Heart right ventricle (tissue), 16 donors: ENCODE data around the gene EZH1. TPM values are rescaled to one million over a fixed set of nuclear protein-coding genes. Genes with fewer than 3 reads are reported as not detected.

Experiments
- ATAC-seq, 8 donors: fragments of 200-7000 bp; cut with Tn5 transposase; one replicate each; pipeline ENCODE4 v1.9.1; 2020; ENCODE audit warnings: mild to moderate bottlenecking in 8 of 8, moderate library complexity in 8 of 8, moderate number of reproducible peaks in 1 of 8
- DNase-seq, 2 donors: peaks; one replicate each; pipeline ENCODE4 v3.0.0-alpha.2; 2020
- H3K27ac ChIP-seq, 10 donors: fragments of 200-600 bp; sonication (generic) in 2 of 10; one replicate each; pipeline versions ENCODE4 v1.5.0 to v1.8.0; 2020 to 2022; ENCODE audit warnings: mild to moderate bottlenecking in 3 of 10
- H3K27me3 ChIP-seq, 7 donors: fragments of 200-600 bp; one replicate each; pipeline ENCODE4 v1.8.0; 2021 to 2022; ENCODE audit warnings: mild to moderate bottlenecking in 2 of 7
- H3K36me3 ChIP-seq, 9 donors: fragments of 200-600 bp; sonication (generic) in 1 of 9; one replicate each; pipeline versions ENCODE4 v1.5.0 to v1.8.0; 2020 to 2022; ENCODE audit warnings: mild to moderate bottlenecking in 2 of 9
- H3K4me1 ChIP-seq, 9 donors: fragments of 200-600 bp; sonication (generic) in 1 of 9; one replicate each; pipeline versions ENCODE4 v1.5.0 to v1.8.0; 2020 to 2022; ENCODE audit warnings: mild to moderate bottlenecking in 4 of 9
- H3K4me3 ChIP-seq, 10 donors: fragments of 200-600 bp; sonication (generic) in 2 of 10; one replicate each; pipeline versions ENCODE4 v1.5.0 to v1.8.0; 2020 to 2022; ENCODE audit warnings: mild to moderate bottlenecking in 7 of 10, moderate library complexity in 2 of 10
- H3K9me3 ChIP-seq, 11 donors: fragments of 200-600 bp in 10 of 11; sonication (generic) in 2 of 11; one replicate each; pipeline versions ENCODE4 v1.5.0 to v1.8.0; 2013 to 2022; ENCODE audit warnings: mild to moderate bottlenecking in 2 of 11, control low read depth in 1 of 11, moderate library complexity in 1 of 11
- CTCF ChIP-seq, 9 donors: fragments of 200-600 bp; sonication (generic) in 2 of 9; IDR thresholded peaks; one replicate each; pipeline versions ENCODE4 v1.5.0 to v1.8.0; 2021 to 2022; ENCODE audit warnings: antibody characterized with exemption in 9 of 9, mild to moderate bottlenecking in 5 of 9, moderate library complexity in 1 of 9
- WGBS, 2 donors: extraction: QIAGEN DNeasy Blood & Tissue Kit; methylation state at CpG; one replicate each; pipeline ENCODE4 v1.1.7; 2013; ENCODE audit warnings: inconsistent platforms in 1 of 2; 5-methylcytosine and 5-hydroxymethylcytosine counted together
- intact Hi-C, 10 donors: fragments of 100-400 bp; cut with DNase I; formaldehyde crosslinking; loops; one replicate each; pipeline versions ENCODE4 v1.11.1 to v1.14.2; 2022
- long read RNA-seq, 3 donors: library from polyadenylated mRNA; unstranded; transcript quantifications; one replicate each; pipeline ENCODE4 v2.0.0, GENCODE V29; 2020 to 2021
- polyA plus RNA-seq, 2 donors: library from polyadenylated mRNA; stranded (reverse); fragments of 200-250 nt; gene quantifications; one replicate each; pipeline ENCODE4 v1.2.3, GENCODE V29; 2013
- total RNA-seq, 10 donors: library from RNA; stranded (reverse); fragmentation: NEBNext Ultra II Directional in 3 of 10; extraction: Animal tissue kit (Norgen Biotek cat#: 25700) in 3 of 10; gene quantifications; one replicate each; pipeline versions ENCODE4 v1.2.1 to v1.2.4, GENCODE V29; 2021 to 2023
- donor health status: Arrhythmogenic right ventricular cardiomyopathy.
- donor health status: ischemic (EF 13 %, LVEDD 7.1; RV severe dilation, severe dysfunction).
- donor health status: healthy with polysubstance abuse.
- donor health status: DM: no; HTN: yes; CAD: no.
- donor health status: DM: no; HTN: no; CAD: no.
- donor health status: ischemic (EF 25% LVEDD 6.9; RV normal size, moderate dysfunction).
- donor health status: ischemic (EF 25% LVEDD 5.7; RV mildly dilated, moderate dysfunction).
- donor health status: healthy.
- donor health status: DM: yes; HTN: yes; CAD: no.
- donor health status: Ischemic cardiomyopathy.
- donor health status: ischemic (EF 35%, LVEDD 5.7; RV mildly dilated, moderate dysfunction).
- donor health status: nonischemic (EF 11% LVEDD 7.7; RV severe dilation, severe dysfunction).
- donor health status: DM: yes; HTN: yes; CAD: no.
- donor health status: PGD.
- donor health status: ischemic (EF 29% LVEDD 5.4; RV normal size, mild dysfunction).
- donor health status: nonischemic (EF 23%, LVEDD 6.1; RV moderate dilation, normal function).

Gene EZH1
- 10 to 100 TPM; 31.7 to 50.5 (median 46.3) TPM for total RNA-seq
- polyA plus RNA-seq: 10 to 100 TPM; 16.0 to 33.8 TPM
- long read RNA-seq, donor 1, full-length matches to known transcripts: 4 of 27 reads
- long read RNA-seq, donor 1, partial matches to known transcripts: 22 of 27 reads
- long read RNA-seq, donor 1, other reads (novel, unspliced or antisense): 1 of 27 reads
- long read RNA-seq, donor 2, full-length matches to known transcripts: 2 of 39 reads
- long read RNA-seq, donor 2, partial matches to known transcripts: 20 of 39 reads
- long read RNA-seq, donor 2, other reads (novel, unspliced or antisense): 17 of 39 reads
- long read RNA-seq, donor 3, full-length matches to known transcripts: 3 of 72 reads
- long read RNA-seq, donor 3, partial matches to known transcripts: 58 of 72 reads
- long read RNA-seq, donor 3, other reads (novel, unspliced or antisense): 11 of 72 reads

GRCh38 chr17:42744806-42745617 is at the start of gene EZH1:
Gene EZH1, minus strand, starts transcription at chr17:42745040. Its CDS starts 16,099 bp downstream, at chr17:42728941.
- no peaks in the 10 kb centered on the region for H3K9me3 ChIP-seq
- peaks cover 0 to 6% (median 0%) of the 10 kb centered on the region in 7 donors for H3K27me3 ChIP-seq
- peak within 1 kb of the TSS; percentile 74 to 97 (median 94) for H3K27ac ChIP-seq
- WGBS, 2 donors: 4% methylated on average over 47 to 50 of the region's 50 CpGs
- ATAC-seq: peak; percentile 94 to 98 (median 98)
- intact Hi-C loops: loop anchor here in 2 of 10 donors (1.0 to 2.0 kb wide), 2 partner anchors 16 to 18 kb away; partner anchors contain the start of gene RAMP2 (in 1 of the 2)
- peaks cover 0 to 16% (median 0%) of the 10 kb centered on the region in 9 donors for H3K36me3 ChIP-seq
- DNase-seq: peak; percentile 89 to 94
- H3K4me1 ChIP-seq: peaks cover 13 to 56% (median 48%) of the 10 kb centered on the region in 9 donors
- TF ChIP-seq CTCF (IDR thresholded peaks at IDR 0.05): no peak
- peak within 1 kb of the TSS; percentile 56 to 90 (median 78) for H3K4me3 ChIP-seq

- Histone ChIP-seq H3K4me3 (no peak overlapping the region), H3K27ac (no peak overlapping the region), H3K36me3 (peaks cover 0 to 19% (median 4%) of the 10 kb centered on the region in 9 donors), H3K27me3 (peaks cover 0 to 24% (median 7%) of the 10 kb centered on the region in 7 donors), H3K4me1 (peaks cover 0 to 10% (median 9%) of the 10 kb centered on the region in 9 donors), H3K9me3 (no peaks in the 10 kb centered on the region)
- TF ChIP-seq CTCF (IDR thresholded peaks at IDR 0.05): no peak
- DNase-seq (no peak), ATAC-seq (no peak)
- 57 to 62% methylated on average over 5 of the region's 5 CpGs for WGBS, 2 donors
- intact Hi-C loops: loop anchor here in 1 of 10 donors (10.0 kb wide), 1 partner anchor 188 kb away; the partner anchor contains the start of genes RETREG3 and TUBG1
These were observed 47.7 kb upstream of the EZH1 start for GRCh38 chr17:42792545-42792944.

GRCh38 chr17:42791948-42792347 is 47.1 kb upstream of the EZH1 start:
- Histone ChIP-seq H3K27me3 (peaks cover 0 to 30% (median 13%) of the 10 kb centered on the region in 7 donors), H3K4me3 (no peak overlapping the region), H3K36me3 (peaks cover 0 to 18% (median 4%) of the 10 kb centered on the region in 9 donors), H3K27ac (no peak overlapping the region), H3K4me1 (peaks cover 0 to 4% (median 3%) of the 10 kb centered on the region in 9 donors), H3K9me3 (no peaks in the 10 kb centered on the region)
- DNase-seq (no peak), ATAC-seq (no peak)
- intact Hi-C loops: loop anchor here in 1 of 10 donors (10.0 kb wide), 1 partner anchor 187 kb away; the partner anchor contains the start of genes RETREG3 and TUBG1
- TF ChIP-seq CTCF (IDR thresholded peaks at IDR 0.05): no peak
- WGBS, 2 donors: 67 to 74% methylated on average over 2 of the region's 2 CpGs

GRCh38 chr17:42787266-42787665 is 42.4 kb upstream of the EZH1 start:
- Histone ChIP-seq H3K4me1 (peaks cover 3 to 21% (median 15%) of the 10 kb centered on the region in 9 donors), H3K9me3 (no peaks in the 10 kb centered on the region), H3K27me3 (peaks cover 0 to 77% (median 60%) of the 10 kb centered on the region in 7 donors), H3K36me3 (no peaks in the 10 kb centered on the region), H3K4me3 (no peak overlapping the region), H3K27ac (no peak overlapping the region)
- WGBS, 2 donors: 78 to 88% methylated on average over 11 of the region's 11 CpGs
- intact Hi-C loops: no loop called here
- no peak for TF ChIP-seq CTCF (IDR thresholded peaks at IDR 0.05)
- DNase-seq (no peak), ATAC-seq (no peak)
